Right atrium auricular region (tissue), 2 donors: ENCODE measurements around the gene PDLIM3. TPM values are rescaled to one million over a fixed set of nuclear protein-coding genes. Genes with fewer than 3 reads are reported as not detected.
A peak's percentile ranks its signal among the peaks of the same experiment; 100 is the strongest.
"Not testable (repeated sequence)": the region's sequence is repeated elsewhere in the genome, so short reads cannot be mapped to it uniquely, and the experiment has no call there.

Experiments
- DNase-seq: peaks from one replicate; pipeline ENCODE4 v3.0.0-alpha.2; 2019; ENCODE audit warnings: low spot score
- H3K27ac ChIP-seq, 2 donors: fragments of 200-600 bp; sonication (generic); 1 replicate in 1 of 2; 2 replicates in 1 of 2; pipeline ENCODE4 v1.5.1; 2016 to 2019
- H3K27me3 ChIP-seq, 2 donors: fragments of 200-600 bp; sonication (generic); one replicate each; pipeline versions ENCODE4 v1.5.1 to v1.6.0; 2017 to 2019
- H3K36me3 ChIP-seq: fragments of 200-600 bp; sonication (generic); one replicate; pipeline ENCODE4 v1.5.1; 2016
- H3K4me1 ChIP-seq, 2 donors: fragments of 200-600 bp; sonication (generic); one replicate each; pipeline versions ENCODE4 v1.5.1 to v1.6.0; 2017 to 2019
- H3K4me3 ChIP-seq, 2 donors: fragments of 200-600 bp; sonication (generic); 1 replicate in 1 of 2; 2 replicates in 1 of 2; pipeline ENCODE4 v1.5.1; 2017 to 2019; ENCODE audit warnings: mild to moderate bottlenecking in 1 of 2, moderate library complexity in 1 of 2
- H3K9me3 ChIP-seq, 2 donors: fragments of 200-600 bp; sonication (generic); one replicate each; pipeline ENCODE4 v1.5.1; 2019
- CTCF ChIP-seq, 2 donors: fragments of 200-600 bp; sonication (generic); IDR thresholded peaks; one replicate each; pipeline ENCODE4 v1.5.1; 2019; ENCODE audit warnings: antibody characterized with exemption in 2 of 2
- total RNA-seq, 2 donors: library from RNA; depleted of rRNA; stranded (reverse); fragments of >200 nt; gene quantifications; one replicate each; pipeline ENCODE4 v1.1.0, GENCODE V29; 2016

Gene PDLIM3
- total RNA-seq, 2 donors from 2014 or later = 476 to 783 TPM

- H3K36me3 ChIP-seq = no peaks in the 10 kb centered on the region
- no peak overlapping the region for H3K4me3 ChIP-seq
- no peaks in the 10 kb centered on the region for H3K27me3 ChIP-seq
- H3K9me3 ChIP-seq = peaks cover 0 to 6% of the 10 kb centered on the region in 2 donors
- no peak overlapping the region for H3K27ac ChIP-seq
- TF ChIP-seq CTCF (IDR thresholded peaks at IDR 0.05) = no peak
- peaks cover 0 to 33% of the 10 kb centered on the region in 2 donors for H3K4me1 ChIP-seq
- DNase-seq = no peak
Observed at GRCh38 chr4:185562531-185562930, 27.2 kb upstream of the PDLIM3 start.

DNA sequence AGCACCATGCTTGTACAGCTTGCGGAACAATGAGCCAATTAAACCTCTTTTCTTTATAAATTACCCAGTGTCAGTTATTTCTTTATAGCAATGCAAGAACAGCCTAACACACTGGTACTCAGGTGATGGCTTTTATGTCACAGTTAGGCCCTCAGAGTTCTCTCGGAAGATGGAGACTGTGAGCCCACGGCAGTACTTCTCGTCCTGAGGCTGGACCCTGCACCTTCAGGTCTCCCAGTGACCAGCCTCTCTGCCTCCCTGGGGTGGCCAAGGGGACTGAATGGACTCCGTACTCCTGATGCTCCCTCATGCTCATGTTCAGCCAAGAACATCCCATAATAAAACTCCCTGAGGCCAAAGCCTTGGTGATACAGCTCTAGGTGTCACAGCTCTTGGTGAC is 25.0 kb upstream of the PDLIM3 start:
- no peak overlapping the region for H3K4me3 ChIP-seq

GRCh38 chr4:185559915-185560281 is 24.6 kb upstream of the PDLIM3 start:
- H3K4me1 ChIP-seq = peaks cover 0 to 12% of the 10 kb centered on the region in 2 donors
- TF ChIP-seq CTCF (IDR thresholded peaks at IDR 0.05) = no peak
- no peaks in the 10 kb centered on the region for H3K36me3 ChIP-seq
- no peak overlapping the region for H3K4me3 ChIP-seq
- no peaks in the 10 kb centered on the region for H3K27me3 ChIP-seq
- peaks cover 0 to 2% of the 10 kb centered on the region in 2 donors for H3K9me3 ChIP-seq
- DNase-seq = no peak
- peak overlapping the region; percentile 72 to 78 for H3K27ac ChIP-seq

More for the DNA sequence above, 25.0 kb upstream of the PDLIM3 start:
- DNase-seq = no peak
- Histone ChIP-seq H3K36me3 (no peaks in the 10 kb centered on the region), H3K4me1 (peaks cover 0 to 12% of the 10 kb centered on the region in 2 donors), H3K27me3 (no peaks in the 10 kb centered on the region), H3K9me3 (peaks cover 0 to 6% of the 10 kb centered on the region in 2 donors), H3K27ac (peak overlapping the region; percentile 72 to 78)
- TF ChIP-seq CTCF (IDR thresholded peaks at IDR 0.05) = no peak

DNA sequence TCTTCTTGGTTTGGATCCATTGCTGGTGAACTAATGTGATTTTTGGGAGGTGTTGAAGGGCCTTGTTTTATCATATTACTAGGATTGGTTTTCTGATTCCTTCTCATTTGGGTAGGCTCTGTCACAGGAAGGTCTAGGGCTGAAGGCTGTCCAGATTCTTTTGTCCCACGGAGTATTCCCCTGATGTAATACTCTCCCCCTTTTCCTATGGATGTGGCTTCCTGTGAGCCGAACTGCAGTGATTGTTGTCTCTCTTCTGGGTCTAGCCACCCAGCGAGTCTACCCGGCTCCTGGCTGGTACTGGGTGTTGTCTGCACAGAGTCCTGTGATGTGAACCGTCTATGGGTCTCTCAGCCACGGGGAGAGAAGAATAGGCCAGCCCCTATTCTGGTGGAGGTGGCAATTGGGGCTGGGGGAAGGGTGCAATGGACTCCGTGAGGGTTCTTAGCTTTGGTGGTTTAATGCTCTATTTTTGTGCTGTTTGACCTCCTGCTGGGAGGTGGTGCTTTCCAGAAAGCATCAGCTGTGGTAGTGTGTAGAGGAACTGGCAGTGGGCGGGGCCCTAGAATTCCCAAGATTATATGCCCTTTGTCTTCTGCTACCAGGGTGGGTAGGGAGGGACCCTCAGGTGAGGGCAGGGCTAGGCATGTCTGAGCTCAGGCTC is 24.1 kb upstream of the PDLIM3 start:
- H3K27ac ChIP-seq = peak overlapping the region; percentile 72 to 78
- not testable (repeated sequence) for DNase-seq, H3K27me3 ChIP-seq, H3K36me3 ChIP-seq, H3K9me3 ChIP-seq, H3K4me3 ChIP-seq
- H3K4me1 ChIP-seq = peaks cover 0 to 12% of the 10 kb centered on the region in 2 donors

GRCh38 chr4:185554365-185555126 is 19.2 kb upstream of the PDLIM3 start:
- no peak overlapping the region for H3K4me3 ChIP-seq
- H3K4me1 ChIP-seq = peaks cover 0 to 4% of the 10 kb centered on the region in 2 donors

More at GRCh38 chr4:185554365-185555126, 19.2 kb upstream of the PDLIM3 start:
- no peaks in the 10 kb centered on the region for H3K36me3 ChIP-seq
- no peaks in the 10 kb centered on the region for H3K9me3 ChIP-seq
- H3K27ac ChIP-seq = peak overlapping the region in 1 of 2 donors; percentile 41
- DNase-seq = no peak
- H3K27me3 ChIP-seq = no peaks in the 10 kb centered on the region
- TF ChIP-seq CTCF (IDR thresholded peaks at IDR 0.05) = no peak
